ENCODE measurements around the gene IGFN1.

DNA sequence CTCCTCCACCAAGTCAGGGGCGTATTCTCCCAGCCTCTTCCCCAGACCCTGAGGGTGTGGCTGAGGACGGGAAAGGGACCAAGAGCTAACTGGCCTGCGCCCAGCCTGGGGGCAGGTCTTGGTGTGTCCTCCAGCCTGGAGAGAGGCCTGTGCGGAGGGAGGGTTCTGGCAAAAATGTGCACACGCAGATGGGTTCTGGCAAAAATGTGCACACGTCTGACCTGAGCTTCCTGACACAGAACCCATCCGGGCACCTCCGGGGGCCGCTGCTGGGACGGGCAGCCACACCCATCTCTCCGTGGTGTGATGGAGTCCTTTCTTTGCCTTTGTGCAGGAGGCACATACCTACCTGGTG is 69.6 kb downstream of the IGFN1 start:
- TF ChIP-seq POLR2A (IDR thresholded peaks at IDR 0.05) (no peak), POLR2AphosphoS5 (IDR thresholded peaks at IDR 0.05) (no peak)
- TF ChIP-seq, protein P1, sequence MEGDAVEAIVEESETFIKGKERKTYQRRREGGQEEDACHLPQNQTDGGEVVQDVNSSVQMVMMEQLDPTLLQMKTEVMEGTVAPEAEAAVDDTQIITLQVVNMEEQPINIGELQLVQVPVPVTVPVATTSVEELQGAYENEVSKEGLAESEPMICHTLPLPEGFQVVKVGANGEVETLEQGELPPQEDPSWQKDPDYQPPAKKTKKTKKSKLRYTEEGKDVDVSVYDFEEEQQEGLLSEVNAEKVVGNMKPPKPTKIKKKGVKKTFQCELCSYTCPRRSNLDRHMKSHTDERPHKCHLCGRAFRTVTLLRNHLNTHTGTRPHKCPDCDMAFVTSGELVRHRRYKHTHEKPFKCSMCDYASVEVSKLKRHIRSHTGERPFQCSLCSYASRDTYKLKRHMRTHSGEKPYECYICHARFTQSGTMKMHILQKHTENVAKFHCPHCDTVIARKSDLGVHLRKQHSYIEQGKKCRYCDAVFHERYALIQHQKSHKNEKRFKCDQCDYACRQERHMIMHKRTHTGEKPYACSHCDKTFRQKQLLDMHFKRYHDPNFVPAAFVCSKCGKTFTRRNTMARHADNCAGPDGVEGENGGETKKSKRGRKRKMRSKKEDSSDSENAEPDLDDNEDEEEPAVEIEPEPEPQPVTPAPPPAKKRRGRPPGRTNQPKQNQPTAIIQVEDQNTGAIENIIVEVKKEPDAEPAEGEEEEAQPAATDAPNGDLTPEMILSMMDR (IDR thresholded peaks at IDR 0.05) = no peak
